ENCODE results near the gene UBE2Z. TPM values are rescaled to one million over a fixed set of nuclear protein-coding genes. Genes with fewer than 3 reads are reported as not detected.
A peak's percentile ranks its signal among the peaks of the same experiment; 100 is the strongest.

Gene UBE2Z
- total and polyA plus RNA-seq, 2 of the 8 experiments (the other 6 are each of a cell fraction or from before 2014, with no cell fraction given) = 73.4 to 75.9 TPM

- TF ChIP-seq ATF3 (IDR thresholded peaks at IDR 0.05; ENCODE audit: insufficient read depth, low read depth, low read length) (no peak), TEAD4 (IDR thresholded peaks at IDR 0.05; ENCODE audit: low read depth, low read length) (no peak), SRF (IDR thresholded peaks at IDR 0.05; ENCODE audit: low read depth, low read length) (no peak), CREB1 (IDR thresholded peaks at IDR 0.05) (no peak), CBX8 (IDR thresholded peaks at IDR 0.05; ENCODE audit: borderline replicate concordance, low read depth, low read length) (no peak), EGR1 (IDR thresholded peaks at IDR 0.05; ENCODE audit: borderline replicate concordance, low read depth, low read length) (no peak), CEBPB (IDR thresholded peaks at IDR 0.05; ENCODE audit: low read depth, low read length) (0 out of 2 replicates have a peak, but pooled peaks have one; percentile 2), BACH1 (IDR thresholded peaks at IDR 0.05; ENCODE audit: low read length) (no peak), FOSL1 (IDR thresholded peaks at IDR 0.05; ENCODE audit: insufficient read depth, low read depth, low read length) (no peak), PHF8 (conservative IDR thresholded peaks at IDR 0.05; ENCODE audit: low read depth, low read length) (peak; percentile 75; the same call in 1 of the 2 replicates), SIN3A (conservative IDR thresholded peaks at IDR 0.05 in 1 of 2, IDR thresholded peaks at IDR 0.05 in 1 of 2; ENCODE audit: low read depth in 1 of 2, low read length in 2 of 2) (peak in 1 of 2 experiments; percentile 46; a peak in 1 of 4 replicates), CHD1 (IDR thresholded peaks at IDR 0.05; ENCODE audit: low read depth, low read length) (peak; percentile 60; the same call in 1 of the 2 replicates), E2F6 (IDR thresholded peaks at IDR 0.05) (no peak), EP300 (IDR thresholded peaks at IDR 0.05; ENCODE audit: borderline replicate concordance in 1 of 2, low read depth in 2 of 2, low read length in 2 of 2) (no peak), POU5F1 (IDR thresholded peaks at IDR 0.05; ENCODE audit: low read depth, low read length) (no peak), POLR2A (IDR thresholded peaks at IDR 0.05; ENCODE audit: control extremely low read depth in 1 of 2, low read depth in 2 of 2, low read length in 2 of 2) (peak in 1 of 2 experiments; percentile 57; a peak in 1 of 3 replicates), JUN (IDR thresholded peaks at IDR 0.05; ENCODE audit: low read depth, low read length) (no peak), SP1 (IDR thresholded peaks at IDR 0.05; ENCODE audit: low read depth, low read length) (no peak), RAD21 (IDR thresholded peaks at IDR 0.05 in 1 of 2, conservative IDR thresholded peaks at IDR 0.05 in 1 of 2; ENCODE audit: low read depth in 2 of 2, low read length in 2 of 2) (no peak)
These were observed 15.1 kb upstream of the UBE2Z start (continued) for GRCh38 chr17:48892940-48893645.
